Fibroblast of skin of scalp (primary cell): ENCODE measurements around the gene RARB.

Experiments used
- DNase-seq: peaks from one replicate; pipeline ENCODE4 v3.0.0-alpha.2; 2013

The RARB gene

DNA sequence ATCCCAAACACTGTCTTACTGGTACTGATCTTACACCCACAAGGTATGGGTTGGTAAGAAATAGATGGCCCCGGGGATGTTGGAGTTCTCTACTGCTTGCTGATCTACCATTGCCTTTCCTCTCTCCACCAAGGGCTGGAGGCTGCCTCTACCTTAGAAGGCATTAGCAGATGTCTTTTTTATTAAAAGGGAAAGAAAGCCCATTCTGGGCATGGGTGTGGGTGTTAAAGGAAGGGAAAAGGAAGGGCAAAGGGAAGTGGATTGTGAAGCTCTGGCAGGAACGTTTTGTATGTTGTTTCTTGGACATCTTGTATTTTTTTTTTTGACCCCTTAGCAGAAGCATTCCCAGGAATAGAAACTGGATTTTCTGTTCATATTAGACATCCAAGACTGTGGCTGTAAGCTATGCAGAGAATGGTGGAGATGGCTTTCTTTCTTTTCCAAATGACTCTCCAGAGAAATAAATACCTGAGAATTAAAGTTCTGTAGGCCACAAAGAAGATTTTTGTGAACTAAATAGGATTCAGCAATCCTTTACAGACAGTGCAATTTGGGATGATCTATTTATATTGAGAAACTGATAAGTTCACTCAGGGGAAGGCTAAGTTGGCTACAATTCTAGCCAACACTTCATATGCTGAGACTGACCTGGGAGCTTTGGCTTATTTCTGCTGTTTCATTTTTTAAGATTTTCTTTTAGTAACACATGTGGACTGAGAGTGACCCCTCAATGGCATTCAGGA lies 127.8 kb downstream of the RARB start:
- peak; percentile 36 for DNase-seq

DNA sequence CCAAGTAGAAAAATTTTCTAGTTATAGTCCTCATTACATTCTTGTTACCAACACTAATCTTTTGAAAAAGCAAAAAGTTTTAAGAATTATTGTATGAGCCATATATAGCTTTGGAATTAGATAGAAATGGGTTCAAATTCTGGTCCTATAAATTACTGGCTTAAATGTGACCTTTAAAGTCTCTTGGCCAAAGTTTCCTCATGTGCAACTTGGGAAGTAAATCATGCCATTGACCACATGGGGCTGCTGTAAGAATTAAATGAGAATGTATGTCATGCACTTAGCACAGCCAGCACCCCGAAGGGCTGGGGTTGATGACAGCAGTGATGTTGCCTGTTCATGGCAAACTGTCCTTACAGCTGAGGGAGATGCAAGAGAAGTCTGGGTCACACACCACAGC lies 128.4 kb downstream of the RARB start:
- no peak for DNase-seq

DNA sequence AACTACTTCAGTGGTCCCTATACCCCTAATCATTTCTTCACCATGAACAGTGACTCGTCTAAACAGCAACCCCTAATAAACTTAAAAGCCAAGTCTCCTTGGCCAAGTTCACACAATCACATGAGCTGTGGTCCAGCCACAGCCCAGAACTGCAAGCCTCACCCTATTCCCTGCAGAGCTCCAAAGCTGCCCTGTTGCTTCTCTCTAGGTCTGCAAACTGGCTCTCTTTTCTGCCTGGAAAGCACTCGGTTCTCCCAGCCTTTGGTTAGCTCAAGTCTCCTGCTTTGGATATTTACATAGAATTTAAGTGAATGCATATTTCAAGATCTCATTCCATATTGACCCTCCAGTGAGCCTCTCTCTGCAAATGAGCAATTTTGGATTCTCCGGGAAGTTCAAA lies 129.6 kb downstream of the RARB start:
- DNase-seq: no peak

DNA sequence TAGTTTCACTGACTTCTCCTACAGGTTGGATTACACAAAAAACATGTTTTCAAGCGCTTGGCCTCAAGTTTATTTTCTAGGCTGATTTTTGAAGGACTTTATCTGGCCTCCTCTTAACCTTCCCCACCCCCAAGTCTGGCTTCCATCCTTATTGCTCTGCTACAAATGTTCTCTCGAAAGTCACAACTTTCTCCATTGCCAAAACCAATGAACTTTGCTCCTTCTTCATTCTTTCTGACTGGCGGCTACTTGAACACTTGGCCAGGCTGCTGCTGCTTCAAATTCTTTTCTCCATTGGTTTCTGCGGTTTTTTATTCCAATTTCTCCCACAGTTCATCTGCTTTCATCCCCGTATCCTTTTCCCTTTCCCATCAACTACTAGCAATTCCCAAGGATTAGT lies 130.1 kb downstream of the RARB start:
- peak; percentile 54 for DNase-seq

DNA sequence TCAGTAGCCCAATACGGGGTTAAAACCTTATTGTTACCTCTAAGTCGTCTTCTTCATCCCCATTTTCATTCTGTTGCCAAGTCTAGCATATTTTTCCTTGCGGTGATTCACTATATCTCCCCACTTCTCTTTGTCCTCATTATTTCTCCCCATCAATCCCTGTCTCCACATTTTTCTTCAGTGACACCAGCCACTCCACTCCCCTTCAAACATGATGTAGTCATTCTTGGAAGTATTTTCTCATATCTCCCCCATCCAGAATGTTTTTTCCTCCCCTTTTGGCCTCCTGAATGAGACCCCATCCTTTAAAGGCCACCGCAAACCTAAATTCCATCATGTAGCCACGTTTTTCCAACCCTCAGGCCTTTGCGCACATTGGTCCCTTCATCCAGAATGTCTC lies 130.7 kb downstream of the RARB start:
- DNase-seq: peak; percentile 72

DNA sequence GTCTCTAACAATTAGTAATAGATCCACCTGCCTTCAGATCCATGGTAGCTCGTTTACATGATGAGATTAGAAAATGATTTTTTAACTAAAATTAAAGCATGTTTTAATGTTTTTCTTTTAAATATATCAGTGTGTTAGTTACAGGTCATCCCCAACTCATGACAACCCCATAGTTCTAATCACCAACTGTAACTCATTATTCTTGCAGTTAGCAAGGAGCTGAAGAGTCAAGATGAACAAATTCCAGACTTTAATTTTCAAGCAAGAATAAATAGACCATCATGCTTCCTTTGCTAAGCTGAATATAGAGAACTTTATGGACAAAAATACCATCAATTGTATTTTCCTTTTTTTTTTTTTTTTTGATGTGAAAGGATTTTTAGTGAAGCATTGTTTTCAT lies 135.5 kb downstream of the RARB start:
- peak; percentile 63 for DNase-seq

DNA sequence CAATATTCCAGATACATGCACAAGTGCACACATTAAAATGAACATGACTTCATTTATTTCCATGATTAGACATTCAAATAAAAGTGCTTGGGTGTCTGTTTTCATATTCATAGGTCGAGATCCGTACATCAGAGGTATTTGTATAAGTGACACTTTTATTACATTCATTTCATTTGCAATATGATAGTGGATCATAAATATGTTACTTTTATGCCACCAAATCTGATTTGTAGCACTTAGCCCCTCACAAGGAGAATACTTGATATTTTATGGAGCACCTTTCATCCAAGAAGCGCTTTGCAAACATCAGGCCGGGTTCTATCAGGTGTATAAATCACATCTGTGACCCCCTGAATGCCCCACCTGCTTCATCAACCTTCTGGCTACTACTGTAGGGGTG lies 136.0 kb downstream of the RARB start:
- no peak for DNase-seq

DNA sequence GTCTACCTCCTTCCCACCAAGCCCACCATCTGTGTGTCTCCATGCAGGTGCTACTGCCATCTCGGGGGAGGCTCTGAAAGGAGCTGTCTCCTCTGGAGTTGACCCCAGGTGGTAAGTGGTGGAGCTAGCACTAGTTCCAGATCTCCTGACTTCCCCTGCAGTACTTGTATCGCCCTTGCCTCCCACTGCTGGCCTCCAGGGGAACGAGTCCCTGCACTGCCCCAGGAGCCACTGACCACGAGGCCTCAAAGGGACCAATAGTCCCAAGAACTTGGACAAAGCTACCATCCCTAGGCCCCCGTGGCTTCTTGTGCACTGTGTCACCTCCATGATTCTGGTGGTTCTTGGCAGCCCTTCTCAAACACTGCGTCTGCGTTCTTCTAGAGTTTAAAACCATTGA lies 137.7 kb downstream of the RARB start:
- DNase-seq: no peak

DNA sequence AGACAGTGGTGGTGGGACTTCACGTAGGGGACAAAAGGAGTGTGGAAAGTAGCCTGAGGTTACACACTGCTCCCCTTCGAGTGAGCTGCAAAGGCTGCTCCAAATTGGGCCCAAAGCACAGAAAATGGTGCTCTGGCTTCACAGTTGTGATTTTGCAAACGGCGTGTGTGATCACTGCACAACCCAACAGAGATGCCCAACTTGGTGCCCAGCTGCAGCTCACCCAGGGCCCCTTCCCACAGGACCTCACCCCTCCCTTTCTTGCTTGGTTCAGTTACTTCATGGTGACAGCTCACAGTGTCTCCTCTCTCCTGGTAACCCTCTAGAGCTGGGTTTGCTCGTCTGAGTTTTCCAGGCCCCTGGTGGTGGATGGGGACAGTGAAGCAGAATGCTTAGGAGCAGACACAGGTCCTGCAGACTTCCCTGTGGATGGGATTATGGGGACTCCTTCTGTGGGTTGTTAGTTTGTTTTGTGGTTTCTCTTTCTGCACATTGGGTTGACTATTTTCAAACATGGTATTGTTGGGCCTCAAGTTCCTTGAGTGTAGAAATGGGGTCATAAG lies 138.4 kb downstream of the RARB start:
- no peak for DNase-seq

DNA sequence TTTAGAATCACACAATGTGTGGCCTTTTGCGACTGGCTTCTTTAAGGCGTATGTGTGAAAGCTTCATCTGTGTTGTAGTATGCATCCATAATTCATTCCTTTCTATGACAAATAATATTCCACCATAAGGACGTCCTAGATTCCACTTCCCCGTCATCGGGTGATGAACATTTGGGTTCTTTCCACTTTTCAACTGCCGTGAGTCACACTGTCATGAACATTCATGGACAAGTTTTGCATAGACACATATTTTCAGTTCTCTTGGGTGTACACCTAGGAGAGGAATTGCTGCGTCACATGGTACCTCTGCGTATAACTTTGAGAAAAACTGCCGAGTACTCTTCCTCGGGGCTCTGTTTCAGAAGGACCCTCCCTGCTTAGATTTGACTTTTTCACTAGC lies 139.3 kb downstream of the RARB start:
- peak; percentile 84 for DNase-seq

DNA sequence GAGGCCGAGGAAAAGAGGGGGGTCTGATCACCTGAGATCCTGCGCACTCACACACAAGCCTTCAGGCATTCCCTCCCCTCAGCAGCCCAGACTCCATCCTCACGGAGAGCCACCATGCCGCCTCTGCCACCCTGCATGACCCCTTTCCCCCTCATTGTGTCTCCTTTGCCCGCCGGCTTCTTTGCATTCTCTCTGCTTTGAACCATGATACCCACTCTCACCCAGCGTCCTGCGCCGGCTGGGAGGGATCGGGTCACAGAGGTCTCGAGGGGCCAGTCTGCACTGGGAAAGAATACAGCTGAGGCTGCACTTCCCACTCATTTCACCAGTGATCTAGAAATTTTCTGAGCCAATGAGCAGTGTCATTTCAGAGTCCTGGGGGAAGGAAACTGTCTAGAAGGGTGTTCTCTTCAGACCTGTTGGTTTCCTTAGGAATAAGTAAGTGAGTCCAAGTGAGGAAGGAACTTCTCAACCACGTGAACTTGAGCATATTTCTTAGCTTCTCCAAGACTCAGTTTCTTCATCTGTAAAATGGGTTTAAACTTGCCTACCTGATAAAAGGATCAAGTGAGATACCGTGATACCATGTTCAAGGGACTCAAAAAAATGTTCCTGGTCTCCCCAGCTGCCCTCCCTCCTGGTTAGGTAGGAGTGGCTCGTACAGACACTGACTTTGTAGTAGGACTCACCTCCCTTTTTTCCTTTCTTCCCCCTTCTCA lies 139.9 kb downstream of the RARB start:
- DNase-seq: no peak

DNA sequence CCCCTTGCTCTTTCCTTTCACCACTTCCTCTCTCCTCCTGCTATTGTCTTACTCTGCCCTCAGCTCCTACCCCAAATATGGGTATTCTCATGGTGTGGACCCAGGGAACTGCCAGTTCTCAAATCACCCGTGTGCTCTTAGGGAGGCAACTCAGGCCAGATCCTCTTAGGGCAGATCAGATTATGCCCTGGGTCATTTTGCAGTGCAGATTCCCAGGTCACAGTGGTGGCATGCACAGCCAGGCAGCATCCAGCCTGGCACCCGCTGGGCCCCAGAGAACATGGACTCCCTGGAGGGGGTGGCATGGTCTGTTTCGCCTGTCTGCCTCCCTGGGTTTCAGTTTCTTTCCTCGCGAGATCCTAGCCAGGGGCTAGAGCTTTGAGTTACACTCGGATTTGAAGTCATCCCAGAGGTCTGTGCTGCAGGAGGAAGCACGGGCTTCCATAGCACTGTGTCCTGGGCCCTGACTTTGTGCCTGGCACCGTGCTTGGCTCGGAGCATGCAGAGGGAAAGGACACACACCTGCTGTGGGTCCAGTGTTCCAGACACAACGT lies 140.5 kb downstream of the RARB start:
- DNase-seq: no peak

DNA sequence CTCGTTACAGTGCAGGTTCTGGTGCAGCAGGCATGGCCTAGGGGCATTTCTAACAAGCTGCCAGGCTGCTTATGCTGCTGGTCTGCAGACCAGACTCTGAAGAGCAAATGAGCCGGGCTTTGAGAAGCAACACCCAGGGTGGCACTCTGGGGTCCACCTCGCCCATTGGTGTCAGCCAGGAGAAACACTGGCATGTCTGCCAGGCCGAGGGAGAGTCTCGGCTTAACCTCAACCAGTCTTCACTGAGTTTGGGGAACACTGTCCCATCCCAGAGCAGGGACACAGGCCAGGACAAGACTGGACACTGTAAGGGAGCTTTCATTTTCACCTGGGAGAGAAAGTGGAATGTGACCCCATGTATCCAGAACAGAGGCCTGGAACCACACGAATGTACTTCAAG lies 143.2 kb downstream of the RARB start:
- DNase-seq: no peak

DNA sequence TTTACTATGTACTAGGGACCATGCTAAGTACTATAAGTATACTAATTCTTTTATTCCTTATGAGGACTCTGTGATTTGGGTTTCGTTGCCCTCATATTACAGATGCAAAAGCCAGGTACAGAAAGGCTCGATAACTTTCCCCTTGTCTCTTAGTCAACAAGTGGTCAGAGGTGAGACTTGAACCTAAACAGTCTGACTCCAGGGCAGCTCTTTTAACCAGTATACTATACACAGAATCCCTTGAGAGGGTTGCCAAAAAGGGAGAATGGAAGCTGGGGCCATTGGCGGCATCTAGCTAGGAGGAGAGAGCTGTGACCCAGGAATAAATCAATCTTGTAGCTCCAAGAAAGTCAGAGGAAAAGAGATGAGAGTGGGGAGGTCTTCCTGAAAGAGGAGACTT lies 144.3 kb downstream of the RARB start:
- DNase-seq: peak; percentile 31

DNA sequence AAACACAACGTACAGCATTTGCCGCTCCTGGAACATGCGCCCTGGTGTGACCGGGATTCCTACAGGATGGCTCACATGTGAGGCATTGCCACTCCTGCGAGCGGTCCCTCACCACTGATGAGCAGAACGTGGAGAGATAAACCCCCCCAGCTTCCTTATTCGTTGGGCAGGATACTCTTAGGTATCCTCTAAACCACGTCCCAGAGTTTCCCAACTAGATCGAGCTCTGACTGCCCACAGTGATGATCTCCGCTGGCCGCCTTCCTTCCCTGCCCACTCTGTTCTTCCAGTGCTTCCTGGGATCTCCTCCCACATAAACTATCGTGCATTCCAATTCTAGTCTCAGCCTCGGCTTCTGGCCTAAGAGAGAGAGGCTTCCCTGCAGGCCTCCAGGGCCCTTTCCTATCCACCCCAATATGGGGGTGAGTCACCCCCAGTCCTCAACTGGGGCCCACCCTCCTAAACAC lies 144.9 kb downstream of the RARB start:
- DNase-seq: peak; percentile 81

DNA sequence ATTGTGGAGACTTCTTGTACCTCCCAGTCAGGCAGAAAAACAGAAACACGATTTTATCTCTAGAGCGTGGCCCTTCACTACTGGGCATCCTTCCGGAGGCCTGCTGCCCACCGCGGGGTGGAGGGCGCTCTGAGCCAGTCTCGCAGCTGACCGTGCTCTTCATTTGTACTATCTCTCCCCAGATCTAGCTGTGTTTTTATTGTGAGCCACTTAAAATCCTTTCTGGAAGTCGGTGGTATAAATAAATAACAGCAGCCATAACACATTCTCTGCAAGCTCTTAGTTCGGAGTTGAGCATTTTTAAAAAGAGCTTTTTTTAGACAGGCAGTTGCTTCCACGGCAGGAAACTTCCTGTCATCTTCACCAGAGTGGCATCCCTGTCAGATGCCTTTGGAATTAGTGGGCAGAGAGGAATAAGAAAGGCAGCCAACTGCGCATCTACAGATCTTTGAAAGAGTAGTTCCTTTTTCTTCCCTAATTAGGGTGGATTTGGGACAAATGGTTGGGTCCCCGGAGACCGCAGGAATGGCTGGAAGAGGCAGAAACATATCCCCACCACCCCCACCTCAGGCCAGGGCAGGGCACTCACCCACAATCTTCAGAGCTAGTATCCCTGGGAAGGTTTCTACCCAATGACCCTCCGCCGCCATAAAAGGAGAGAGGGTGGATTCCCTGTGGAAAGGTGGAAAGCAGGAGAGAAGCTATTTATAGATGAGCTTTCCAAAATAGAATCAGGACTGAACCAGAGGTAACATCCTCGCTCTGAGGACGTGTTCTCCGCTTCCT lies 145.5 kb downstream of the RARB start:
- peak; percentile 97 for DNase-seq

DNA sequence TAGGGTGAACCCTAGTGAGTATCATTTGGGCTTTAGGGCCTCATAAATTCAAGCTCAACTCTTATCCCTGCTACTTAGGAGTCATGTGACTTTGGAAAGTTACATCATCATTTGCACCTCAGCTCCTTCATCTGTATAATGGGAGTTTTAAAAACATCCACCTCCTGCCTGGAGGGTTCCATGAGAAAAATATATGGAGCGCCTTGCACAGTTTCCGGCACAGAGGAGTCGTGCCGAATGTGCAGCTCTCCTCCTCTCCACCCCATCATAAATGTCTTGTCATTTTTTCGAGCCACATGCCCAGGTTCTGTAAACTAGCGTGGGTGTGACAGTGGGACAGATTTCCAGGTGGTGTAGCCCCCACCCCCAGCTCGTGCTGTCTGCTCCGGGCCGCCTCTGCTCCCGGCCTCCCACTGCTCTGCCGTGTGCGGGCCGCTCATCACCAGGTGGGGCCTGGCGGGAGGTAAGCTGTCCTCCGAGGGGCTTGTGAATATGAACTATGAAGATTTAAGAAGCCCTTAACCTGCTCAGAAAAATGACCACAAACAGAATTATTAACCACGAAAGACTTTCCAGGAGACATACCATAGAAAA lies 146.2 kb downstream of the RARB start:
- no peak for DNase-seq

DNA sequence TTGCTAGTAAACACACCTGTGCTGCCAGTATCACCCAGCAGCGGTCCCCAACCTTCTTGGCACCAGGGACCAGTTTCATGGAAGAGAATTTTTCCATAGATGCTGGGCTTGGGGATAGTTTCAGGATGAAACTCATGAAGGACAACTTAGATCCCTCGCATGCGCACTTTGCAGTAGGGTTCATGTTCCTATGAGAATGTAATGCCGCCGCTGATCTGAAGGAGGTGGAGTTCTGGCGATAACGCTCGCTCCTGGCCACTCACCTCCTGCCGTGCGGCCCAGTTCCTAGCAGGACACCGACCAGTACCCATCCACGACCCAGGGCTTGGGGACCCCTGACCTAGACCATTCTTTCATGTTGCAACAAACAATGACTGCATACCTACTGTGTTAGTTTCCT lies 146.9 kb downstream of the RARB start:
- DNase-seq: no peak

DNA sequence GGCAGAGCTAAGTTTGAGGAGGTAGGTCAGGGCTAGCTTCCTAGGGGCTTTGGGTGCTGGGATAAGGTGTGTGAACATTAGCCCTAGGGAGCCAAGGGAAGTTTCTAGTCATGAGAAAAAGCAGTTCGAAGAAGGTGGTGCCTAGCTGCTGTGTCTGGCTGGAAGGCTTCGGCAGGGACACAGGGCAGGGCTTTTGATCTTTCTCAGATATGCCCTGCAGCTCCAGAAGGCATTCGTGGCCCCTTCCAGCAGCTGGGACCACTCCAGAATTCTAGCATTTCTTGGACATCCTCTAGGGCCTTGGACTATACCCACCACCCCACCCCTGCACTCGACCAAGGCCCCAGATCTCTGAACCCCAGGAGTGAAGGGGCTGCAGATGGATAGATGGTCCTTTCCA lies 148.1 kb downstream of the RARB start:
- DNase-seq: no peak

DNA sequence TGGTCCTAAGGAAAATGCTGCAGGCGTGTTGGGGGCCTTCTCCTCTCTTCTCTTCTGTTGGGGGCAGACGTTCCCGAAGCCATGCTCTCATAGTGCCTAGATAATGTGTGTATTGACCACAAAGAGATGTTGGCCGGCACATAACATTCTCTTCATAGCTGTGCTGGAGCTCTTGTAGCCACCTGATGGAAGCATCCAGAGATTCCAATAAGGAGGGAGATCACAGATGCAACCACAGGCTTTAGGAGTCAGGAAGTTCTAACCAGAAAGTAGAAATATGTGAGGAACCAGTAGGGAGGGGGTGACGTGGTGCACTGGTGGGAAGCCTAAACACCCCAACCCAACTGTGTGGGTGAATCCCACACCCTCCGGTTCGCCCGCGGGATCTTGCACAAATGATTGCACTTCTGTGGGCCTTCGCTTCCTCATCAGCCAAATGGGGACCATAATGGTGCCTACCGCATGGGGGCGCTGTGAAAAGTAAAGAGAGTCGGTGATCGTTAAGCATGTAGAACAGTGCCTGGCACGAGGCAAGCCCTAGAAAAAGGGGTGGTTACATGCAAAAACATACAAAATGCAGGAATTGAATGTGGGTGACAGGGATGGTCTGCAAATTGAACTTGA lies 148.9 kb downstream of the RARB start:
- DNase-seq: no peak

DNA sequence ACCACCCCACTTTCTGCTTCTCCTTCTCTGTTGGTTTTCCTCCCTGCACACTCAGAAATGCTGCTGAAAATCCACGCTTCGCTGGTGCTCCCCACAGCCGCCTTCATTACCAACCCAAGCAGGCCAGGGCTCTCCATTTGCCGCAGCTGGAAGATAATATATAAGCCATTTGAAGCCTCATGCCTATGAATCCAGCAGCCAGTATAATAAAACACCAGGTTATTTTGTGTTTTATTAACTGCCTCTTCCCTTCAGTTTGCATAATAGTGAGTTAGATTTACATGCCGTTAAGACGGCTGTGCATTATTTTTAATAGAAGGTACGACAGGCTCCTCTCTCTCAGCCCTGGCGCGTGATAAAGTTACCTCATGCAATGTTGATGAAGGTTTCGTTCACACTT lies 150.0 kb downstream of the RARB start:
- DNase-seq: no peak

DNA sequence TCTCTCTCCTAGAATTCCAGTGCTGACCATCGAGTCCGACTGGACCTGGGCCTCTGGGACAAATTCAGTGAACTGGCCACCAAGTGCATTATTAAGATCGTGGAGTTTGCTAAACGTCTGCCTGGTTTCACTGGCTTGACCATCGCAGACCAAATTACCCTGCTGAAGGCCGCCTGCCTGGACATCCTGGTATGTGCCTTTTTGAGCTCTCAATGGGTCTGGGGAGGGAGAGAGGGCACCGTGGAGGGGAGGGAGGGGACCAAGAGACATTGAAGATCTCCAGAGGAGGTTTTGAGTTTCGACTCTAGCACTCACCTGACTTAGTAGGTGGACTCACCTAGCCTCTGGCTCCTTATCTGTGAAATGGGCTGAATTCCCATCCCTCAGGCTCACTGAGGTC lies 152.5 kb downstream of the RARB start:
- no peak for DNase-seq
